OCI-LY7 (cell line): ENCODE measurements around the gene RGS19.

ENCODE experiments used
- CTCF ChIP-seq: fragments of 200-600 bp; sonication (generic); conservative IDR thresholded peaks from 2 replicates; pipeline ENCODE4 v1.5.1; 2014; ENCODE audit warnings: mild to moderate bottlenecking, antibody characterized with exemption, low read length, moderate library complexity, mixed read lengths
- EZH2phosphoT487 ChIP-seq: fragments of 200-600 bp; sonication (generic); IDR thresholded peaks from 2 replicates; pipeline ENCODE4 v1.6.1; 2018; ENCODE audit warnings: low read depth, borderline replicate concordance, mild to moderate bottlenecking, mixed run types, antibody characterized with exemption, low read length, moderate library complexity, mixed read lengths

GRCh38 chr20:64033981-64034493 is 45.3 kb downstream of the RGS19 start:
- TF ChIP-seq CTCF (no peak), EZH2phosphoT487 (no peak)
